Osteoblast (primary cell): ENCODE data around the gene ZER1. TPM values are rescaled to one million over a fixed set of nuclear protein-coding genes. Genes with fewer than 3 reads are reported as not detected.
A peak's percentile ranks its signal among the peaks of the same experiment; 100 is the strongest.

Source experiments
- DNase-seq: peaks from one replicate; pipeline ENCODE4 v3.0.0; 2011; ENCODE audit warnings: low spot score, mixed read lengths; ENCODE audit not compliant: insufficient read length; ENCODE audit errors: missing footprints
- H2AFZ ChIP-seq: 2 replicates; pipeline ENCODE4 v1.6.0; 2011; ENCODE audit warnings: mild to moderate bottlenecking, low read length
- H3K27ac ChIP-seq: 2 replicates; pipeline ENCODE4 v1.5.1; 2011; ENCODE audit warnings: mild to moderate bottlenecking, low read depth, low read length, moderate library complexity
- H3K27me3 ChIP-seq: 2 replicates; pipeline ENCODE4 v1.6.0; 2012; ENCODE audit warnings: mild to moderate bottlenecking, control low read depth, inconsistent platforms, low read length, moderate library complexity; ENCODE audit not compliant: insufficient read depth
- H3K36me3 ChIP-seq: 2 replicates; pipeline ENCODE4 v1.5.1; 2011; ENCODE audit warnings: mild to moderate bottlenecking, low read length, control low read depth, moderate library complexity; ENCODE audit not compliant: insufficient read depth
- H3K4me1 ChIP-seq: 2 replicates; pipeline ENCODE4 v1.5.1; 2011; ENCODE audit warnings: mild to moderate bottlenecking, low read length, control low read depth, moderate library complexity; ENCODE audit not compliant: insufficient read depth
- H3K4me2 ChIP-seq: 2 replicates; pipeline ENCODE4 v1.6.0; 2011; ENCODE audit warnings: mild to moderate bottlenecking, low read length; ENCODE audit not compliant: insufficient read depth
- H3K4me3 ChIP-seq: fragments of 200-600 bp; sonication (generic); 3 replicates; pipeline ENCODE4 v1.5.1; 2012; ENCODE audit warnings: mild to moderate bottlenecking, low read length, inconsistent platforms; ENCODE audit not compliant: insufficient read depth
- H3K79me2 ChIP-seq: 2 replicates; pipeline ENCODE4 v1.6.0; 2012; ENCODE audit warnings: mild to moderate bottlenecking, low read length, control low read depth, inconsistent platforms; ENCODE audit not compliant: insufficient read depth
- H3K9me3 ChIP-seq: 2 replicates; pipeline ENCODE4 v1.5.1; 2011; ENCODE audit warnings: low read depth, low read length, control low read depth
- H4K20me1 ChIP-seq: 2 replicates; pipeline ENCODE4 v1.6.0; 2012; ENCODE audit warnings: mild to moderate bottlenecking, low read length, control low read depth; ENCODE audit not compliant: insufficient read depth
- CTCF ChIP-seq: IDR thresholded peaks from 2 replicates; pipeline ENCODE4 v1.5.1; 2011; ENCODE audit warnings: mild to moderate bottlenecking, low read depth, low read length, moderate library complexity; ENCODE audit errors: extremely low read depth
- small RNA-seq: library from RNA; depleted of rRNA; stranded (forward); fragments of <200 nt; gene quantifications from one replicate; pipeline ENCODE3, GENCODE V24; 2012
- total RNA-seq: library from RNA; depleted of rRNA; stranded (reverse); fragments of >200 nt; gene quantifications from 2 replicates; pipeline ENCODE4 v1.2.3, GENCODE V29; 2012

ZER1 gene
- total RNA-seq, 1 donor, result 26.4 TPM

GRCh38 chr9:128684325-128685199 is 87.2 kb downstream of the ZER1 start:
- H3K4me2 ChIP-seq, result peak overlapping the region; percentile 98
- H4K20me1 ChIP-seq, result no peaks in the 10 kb centered on the region
- peak overlapping the region; percentile 89 for H2AFZ ChIP-seq
- H3K4me3 ChIP-seq, result peak overlapping the region; percentile 85
- peak; percentile 98 for DNase-seq
- H3K9me3 ChIP-seq, result no peaks in the 10 kb centered on the region
- H3K4me1 ChIP-seq, result peaks cover 12% of the 10 kb centered on the region
- H3K79me2 ChIP-seq, result peaks cover 18% of the 10 kb centered on the region
- H3K27me3 ChIP-seq, result no peaks in the 10 kb centered on the region
- peak overlapping the region; percentile 84 for H3K27ac ChIP-seq
- H3K36me3 ChIP-seq, result no peaks in the 10 kb centered on the region
- TF ChIP-seq CTCF, result no peak

- Histone ChIP-seq H3K27me3 (no peaks in the 10 kb centered on the region), H3K4me2 (peak overlapping the region; percentile 98), H3K79me2 (peaks cover 18% of the 10 kb centered on the region), H4K20me1 (no peaks in the 10 kb centered on the region), H3K27ac (peak overlapping the region; percentile 84), H3K9me3 (no peaks in the 10 kb centered on the region), H3K4me3 (peak overlapping the region; percentile 85), H3K4me1 (peaks cover 12% of the 10 kb centered on the region), H2AFZ (peak overlapping the region; percentile 89), H3K36me3 (no peaks in the 10 kb centered on the region)
- DNase-seq, result no peak
- TF ChIP-seq CTCF, result no peak
Measured at GRCh38 chr9:128684065-128684324, 87.7 kb downstream of the ZER1 start.

- H3K27me3 ChIP-seq, result no peaks in the 10 kb centered on the region
- peaks cover 12% of the 10 kb centered on the region for H3K4me1 ChIP-seq
- DNase-seq, result peak; percentile 71
- no peaks in the 10 kb centered on the region for H4K20me1 ChIP-seq
- no peaks in the 10 kb centered on the region for H3K36me3 ChIP-seq
- H3K79me2 ChIP-seq, result peaks cover 18% of the 10 kb centered on the region
- peak overlapping the region; percentile 84 for H3K27ac ChIP-seq
- peak overlapping the region; percentile 98 for H3K4me2 ChIP-seq
- no peaks in the 10 kb centered on the region for H3K9me3 ChIP-seq
- TF ChIP-seq CTCF, result no peak
- peak overlapping the region; percentile 85 for H3K4me3 ChIP-seq
- H2AFZ ChIP-seq, result peak overlapping the region; percentile 89
Measured at GRCh38 chr9:128683340-128684064, 88.2 kb downstream of the ZER1 start.

Small RNA genes within 50 kb of the gene (small RNA-seq; reads per million reads assigned to genes)
- not detected for gene RF00017
- gene RN7SL560P, result not detected

Other genes starting within 250 kb of the ZER1 start
- gene SPTAN1, start 219.3 kb downstream of the ZER1 start, total RNA-seq, result 324 and 354 TPM in 2 replicates
- 51.3 and 52.1 TPM in 2 replicates for gene DYNC2I2, start 115.1 kb downstream of the ZER1 start, total RNA-seq
- 365 and 397 TPM in 2 replicates for gene SET, start 82.7 kb downstream of the ZER1 start, total RNA-seq
- gene PKN3, start 69.4 kb downstream of the ZER1 start, total RNA-seq, result 3.5 and 4.3 TPM in 2 replicates
- 32.7 and 35.1 TPM in 2 replicates for gene ZDHHC12, start 47.8 kb downstream of the ZER1 start, total RNA-seq
- gene TBC1D13, start 15.3 kb upstream of the ZER1 start, total RNA-seq, result 17.0 and 18.6 TPM in 2 replicates
- gene ENDOG, start 46.6 kb upstream of the ZER1 start, total RNA-seq, result 17.4 and 18.0 TPM in 2 replicates
- 10.1 and 10.3 TPM in 2 replicates for gene SPOUT1, start 57.9 kb upstream of the ZER1 start, total RNA-seq
- gene KYAT1, start 110.0 kb upstream of the ZER1 start, total RNA-seq, result 3.3 and 4.7 TPM in 2 replicates
- 38.0 and 39.8 TPM in 2 replicates for gene LRRC8A, start 110.2 kb upstream of the ZER1 start, total RNA-seq
- 7.6 and 8.0 TPM in 2 replicates for gene PHYHD1, start 149.1 kb upstream of the ZER1 start, total RNA-seq
- gene DOLK, start 175.7 kb upstream of the ZER1 start, total RNA-seq, result 28.6 and 29.5 TPM in 2 replicates
- 28.9 and 30.0 TPM in 2 replicates for gene NUP188, start 175.8 kb upstream of the ZER1 start, total RNA-seq